CD4-positive, alpha-beta T cell (primary cell): Measurements from ENCODE around the gene FBXO4. TPM values are rescaled to one million over a fixed set of nuclear protein-coding genes. Genes with fewer than 3 reads are reported as not detected.

Experiments used
- ATAC-seq: fragments of 200-7000 bp; cut with Tn5 transposase; one replicate; pipeline ENCODE4 v1.10.0; 2022; ENCODE audit warnings: mild to moderate bottlenecking; ENCODE audit not compliant: poor library complexity
- CTCF ChIA-PET: fragments of 350-600 bp; sonication (Branson Sonifier 250); formaldehyde crosslinking; loops from one replicate; lab custom pipeline; 2021; ENCODE audit warnings: antibody characterized with exemption, inconsistent platforms; lab: Charles Lee
- POLR2A ChIA-PET: fragments of 350-600 bp; sonication (Branson Sonifier 250); formaldehyde crosslinking; loops from one replicate; lab custom pipeline; 2021; ENCODE audit warnings: antibody characterized with exemption, inconsistent platforms; lab: Charles Lee
- DNase-seq, 14 experiments: peaks; one replicate each; pipeline ENCODE4 v3.0.0-alpha.2; 2013 to 2020; ENCODE audit warnings: mixed read lengths in 2 of 14
- H3K27ac ChIP-seq, 2 donors: one replicate each; pipeline versions ENCODE4 v1.5.1 to v1.7.0; 2013; ENCODE audit warnings: low read length in 2 of 2, low read depth in 1 of 2, mild to moderate bottlenecking in 1 of 2
- H3K27me3 ChIP-seq, 2 experiments: 1 replicate in 1 of 2; 2 replicates in 1 of 2; pipeline versions ENCODE4 v1.6.1 to v1.7.0; 2013; ENCODE audit warnings: low read length in 2 of 2, control low read depth in 1 of 2, mild to moderate bottlenecking in 1 of 2, moderate library complexity in 1 of 2; ENCODE audit not compliant: insufficient read depth in 2 of 2, control insufficient read depth in 1 of 2
- H3K36me3 ChIP-seq: one replicate; pipeline ENCODE4 v1.6.1; 2013; ENCODE audit warnings: low read length, control low read depth; ENCODE audit not compliant: insufficient read depth
- H3K4me1 ChIP-seq: one replicate; pipeline ENCODE4 v1.6.1; 2013; ENCODE audit warnings: low read length, control low read depth; ENCODE audit not compliant: insufficient read depth
- H3K4me3 ChIP-seq: one replicate; pipeline ENCODE4 v1.5.1; 2013; ENCODE audit warnings: mild to moderate bottlenecking, low read length, moderate library complexity
- H3K9me3 ChIP-seq, 2 experiments: 1 replicate in 1 of 2; 2 replicates in 1 of 2; pipeline versions ENCODE4 v1.6.1 to v1.7.0; 2013; ENCODE audit warnings: low read length in 2 of 2, mild to moderate bottlenecking in 2 of 2, control low read depth in 1 of 2, moderate library complexity in 1 of 2; ENCODE audit not compliant: control insufficient read depth in 1 of 2, insufficient read depth in 1 of 2
- H3K27ac Mint-ChIP-seq: one replicate; pipeline ENCODE4 v1.8.0; 2020; ENCODE audit warnings: mixed read lengths
- H3K27me3 Mint-ChIP-seq: one replicate; pipeline ENCODE4 v1.8.0; 2021; ENCODE audit warnings: mixed read lengths
- H3K36me3 Mint-ChIP-seq: one replicate; pipeline ENCODE4 v1.8.0; 2021; ENCODE audit warnings: low read depth, mixed read lengths
- H3K4me1 Mint-ChIP-seq: one replicate; pipeline ENCODE4 v1.8.0; 2021; ENCODE audit warnings: low read depth, mixed read lengths
- H3K4me3 Mint-ChIP-seq: one replicate; pipeline ENCODE4 v1.8.0; 2020; ENCODE audit warnings: mild to moderate bottlenecking, mixed read lengths
- H3K9me3 Mint-ChIP-seq: one replicate; pipeline ENCODE4 v1.8.0; 2020; ENCODE audit warnings: mixed read lengths
- CTCF ChIP-seq: fragments of 200-600 bp; IDR thresholded peaks from one replicate; pipeline ENCODE4 v1.8.0; 2022; ENCODE audit warnings: antibody characterized with exemption, mild to moderate bottlenecking
- intact Hi-C, 2 experiments: fragments of 100-400 bp; cut with DNase I in 1 of 2; cut with micrococcal nuclease in 1 of 2; formaldehyde crosslinking; loops; one replicate each; pipeline versions ENCODE4 v1.15.1 to v1.9.0; 2023 to 2025; cut with DNase I, micrococcal nuclease
- total RNA-seq, 174 experiments: library from RNA in 2 of 174; stranded (reverse) in 2 of 174; gene quantifications; one replicate each; pipeline ENCODE4 v1.2.3 and lab custom pipeline; 2021 to 2026

FBXO4 gene
- total RNA-seq, 2 experiments from 2014 or later: 7.0 to 8.1 TPM

- ChIA-PET CTCF (no interaction called here), POLR2A (no interaction called here)
- Mint-ChIP-seq H3K9me3 (peaks cover 9% of the 10 kb centered on the region), H3K4me1 (no peaks in the 10 kb centered on the region), H3K27ac (no peak overlapping the region), H3K4me3 (no peak overlapping the region), H3K36me3 (no peaks in the 10 kb centered on the region), H3K27me3 (peaks cover 8% of the 10 kb centered on the region)
- Histone ChIP-seq H3K27me3 (no peaks in the 10 kb centered on the region), H3K4me1 (no peaks in the 10 kb centered on the region), H3K4me3 (no peak overlapping the region), H3K27ac (no peak overlapping the region), H3K36me3 (no peaks in the 10 kb centered on the region), H3K9me3 (peaks cover 0 to 14% of the 10 kb centered on the region in 2 experiments)
- no peak for TF ChIP-seq CTCF
- ATAC-seq: no peak
- intact Hi-C loops: no loop called here
- no peak for DNase-seq
Measured at GRCh38 chr5:41973887-41974286, 48.8 kb downstream of the FBXO4 start.

GRCh38 chr5:41978676-41979075, 53.6 kb downstream of the FBXO4 start:
- Mint-ChIP-seq H3K36me3 (no peaks in the 10 kb centered on the region), H3K4me1 (no peaks in the 10 kb centered on the region), H3K4me3 (no peak overlapping the region), H3K27ac (no peak overlapping the region), H3K9me3 (no peaks in the 10 kb centered on the region), H3K27me3 (no peaks in the 10 kb centered on the region)
- Histone ChIP-seq H3K36me3 (no peaks in the 10 kb centered on the region), H3K4me1 (no peaks in the 10 kb centered on the region), H3K9me3 (no peaks in the 10 kb centered on the region), H3K4me3 (no peak overlapping the region), H3K27me3 (no peaks in the 10 kb centered on the region), H3K27ac (no peak overlapping the region)
- intact Hi-C loops: no loop called here
- ChIA-PET POLR2A (interaction anchor here (0.7 kb wide), 1 partner anchor 11 kb away, joined by 4 read pairs; no protein-coding TSS in a partner anchor), CTCF (no interaction called here)
- no peak for DNase-seq
- no peak for TF ChIP-seq CTCF
- ATAC-seq: no peak

- H3K4me3 Mint-ChIP-seq: no peak overlapping the region
- H3K36me3 Mint-ChIP-seq: no peaks in the 10 kb centered on the region
- TF ChIP-seq CTCF: no peak
- Histone ChIP-seq H3K4me1 (no peaks in the 10 kb centered on the region), H3K27me3 (peaks cover 0 to 12% of the 10 kb centered on the region in 2 experiments), H3K4me3 (no peak overlapping the region), H3K9me3 (no peaks in the 10 kb centered on the region), H3K27ac (no peak overlapping the region), H3K36me3 (no peaks in the 10 kb centered on the region)
- intact Hi-C loops: no loop called here
- H3K27me3 Mint-ChIP-seq: peaks cover 12% of the 10 kb centered on the region
- no peaks in the 10 kb centered on the region for H3K9me3 Mint-ChIP-seq
- H3K27ac Mint-ChIP-seq: no peak overlapping the region
- H3K4me1 Mint-ChIP-seq: no peaks in the 10 kb centered on the region
- DNase-seq (no peak), ATAC-seq (no peak)
- POLR2A ChIA-PET: interaction anchor here (0.7 kb wide), 1 partner anchor 1535 kb away, joined by 3 read pairs; the partner anchor contains the start of gene C5orf34
- CTCF ChIA-PET: no interaction called here
Measured at GRCh38 chr5:41980396-41980795, 55.3 kb downstream of the FBXO4 start.
